Measurements from ENCODE around the gene GSK3B.

GRCh38 chr3:119776304-119776703, 317.9 kb downstream of the GSK3B start:
- TF ChIP-seq, protein P1, sequence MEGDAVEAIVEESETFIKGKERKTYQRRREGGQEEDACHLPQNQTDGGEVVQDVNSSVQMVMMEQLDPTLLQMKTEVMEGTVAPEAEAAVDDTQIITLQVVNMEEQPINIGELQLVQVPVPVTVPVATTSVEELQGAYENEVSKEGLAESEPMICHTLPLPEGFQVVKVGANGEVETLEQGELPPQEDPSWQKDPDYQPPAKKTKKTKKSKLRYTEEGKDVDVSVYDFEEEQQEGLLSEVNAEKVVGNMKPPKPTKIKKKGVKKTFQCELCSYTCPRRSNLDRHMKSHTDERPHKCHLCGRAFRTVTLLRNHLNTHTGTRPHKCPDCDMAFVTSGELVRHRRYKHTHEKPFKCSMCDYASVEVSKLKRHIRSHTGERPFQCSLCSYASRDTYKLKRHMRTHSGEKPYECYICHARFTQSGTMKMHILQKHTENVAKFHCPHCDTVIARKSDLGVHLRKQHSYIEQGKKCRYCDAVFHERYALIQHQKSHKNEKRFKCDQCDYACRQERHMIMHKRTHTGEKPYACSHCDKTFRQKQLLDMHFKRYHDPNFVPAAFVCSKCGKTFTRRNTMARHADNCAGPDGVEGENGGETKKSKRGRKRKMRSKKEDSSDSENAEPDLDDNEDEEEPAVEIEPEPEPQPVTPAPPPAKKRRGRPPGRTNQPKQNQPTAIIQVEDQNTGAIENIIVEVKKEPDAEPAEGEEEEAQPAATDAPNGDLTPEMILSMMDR (conservative IDR thresholded peaks at IDR 0.05 in 1 of 2, IDR thresholded peaks at IDR 0.05 in 1 of 2; ENCODE audit: extremely low read depth in 1 of 2, insufficient read depth in 1 of 2, low read depth in 1 of 2, low read length in 2 of 2), result no peak
- TF ChIP-seq EZH2 (IDR thresholded peaks at IDR 0.05; ENCODE audit: borderline replicate concordance, low read length), result no peak

All from mammary epithelial cell (primary cell).